DLD1 (cell line): ENCODE results near the gene TMEM209.
"Not testable (repeated sequence)": the region's sequence is repeated elsewhere in the genome, so short reads cannot be mapped to it uniquely, and the experiment has no call there.

ENCODE experiments used
- in situ Hi-C: cut with HindIII; loops from 2 replicates; pipeline ENCODE4 v1.10.0; 2017; ENCODE audit warnings: low sequenced_read_pairs

The TMEM209 gene

GRCh38 chr7:130131191-130131834, 73.9 kb downstream of the TMEM209 start:
- in situ Hi-C loops: no loop called here

- in situ Hi-C loops: no loop called here
These were observed 76.2 kb downstream of the TMEM209 start for GRCh38 chr7:130129011-130129411.

GRCh38 chr7:130127821-130128317, 77.3 kb downstream of the TMEM209 start:
- in situ Hi-C loops: no loop called here

GRCh38 chr7:130127404-130127803, 77.8 kb downstream of the TMEM209 start:
- in situ Hi-C loops: no loop called here

GRCh38 chr7:130126840-130127239, 78.4 kb downstream of the TMEM209 start:
- in situ Hi-C loops: not testable (repeated sequence)

- in situ Hi-C loops: no loop called here
These were observed 80.5 kb downstream of the TMEM209 start for GRCh38 chr7:130124711-130125110.

GRCh38 chr7:130123501-130123900, 81.7 kb downstream of the TMEM209 start:
- in situ Hi-C loops: no loop called here

GRCh38 chr7:130118801-130119200, 86.4 kb downstream of the TMEM209 start:
- in situ Hi-C loops: no loop called here

- in situ Hi-C loops: no loop called here
These were observed 86.9 kb downstream of the TMEM209 start for GRCh38 chr7:130118294-130118693.

GRCh38 chr7:130114776-130115175, 90.4 kb downstream of the TMEM209 start:
- in situ Hi-C loops: no loop called here
